H9 (cell line): ENCODE results near the gene CDRT15L2. TPM values are rescaled to one million over a fixed set of nuclear protein-coding genes. Genes with fewer than 3 reads are reported as not detected.
"Not testable (repeated sequence)": the region's sequence is repeated elsewhere in the genome, so short reads cannot be mapped to it uniquely, and the experiment has no call there.

Source experiments
- DNase-seq: peaks from one replicate; pipeline ENCODE4 v3.0.0-alpha.2; 2017
- H2AFZ ChIP-seq: one replicate; pipeline ENCODE4 v1.6.1; 2013; ENCODE audit warnings: mild to moderate bottlenecking, low read length, control low read depth, moderate library complexity
- H2AK5ac ChIP-seq: 2 replicates; pipeline ENCODE4 v1.6.1; 2013; ENCODE audit warnings: low read length, control low read depth, mixed read lengths; ENCODE audit not compliant: insufficient read length
- H2BK120ac ChIP-seq: one replicate; pipeline ENCODE4 v1.6.1; 2013; ENCODE audit warnings: low read depth, mild to moderate bottlenecking, low read length, control low read depth, inconsistent platforms; ENCODE audit not compliant: poor library complexity, severe bottlenecking
- H2BK12ac ChIP-seq: 2 replicates; pipeline ENCODE4 v1.6.1; 2013; ENCODE audit warnings: low read length, control low read depth, mixed read lengths, low read depth; ENCODE audit not compliant: insufficient read length
- H2BK15ac ChIP-seq: 2 replicates; pipeline ENCODE4 v1.6.1; 2013; ENCODE audit warnings: low read depth, low read length, control low read depth
- H2BK20ac ChIP-seq: one replicate; pipeline ENCODE4 v1.6.1; 2013; ENCODE audit warnings: low read depth, mild to moderate bottlenecking, low read length, control low read depth, inconsistent platforms; ENCODE audit not compliant: poor library complexity, severe bottlenecking
- H2BK5ac ChIP-seq: 2 replicates; pipeline ENCODE4 v1.6.1; 2013; ENCODE audit warnings: low read length, control low read depth, mixed read lengths; ENCODE audit not compliant: insufficient read length
- H3K14ac ChIP-seq: 2 replicates; pipeline ENCODE4 v1.6.1; 2013; ENCODE audit warnings: low read length, control low read depth; ENCODE audit not compliant: insufficient read depth
- H3K18ac ChIP-seq: 2 replicates; pipeline ENCODE4 v1.6.1; 2013; ENCODE audit warnings: low read depth, mild to moderate bottlenecking, mixed read lengths, low read length, control low read depth; ENCODE audit not compliant: insufficient read length
- H3K23ac ChIP-seq: 2 replicates; pipeline ENCODE4 v1.6.1; 2013; ENCODE audit warnings: low read length, control low read depth, mixed read lengths, low read depth; ENCODE audit not compliant: insufficient read length
- H3K23me2 ChIP-seq: 2 replicates; pipeline ENCODE4 v1.6.1; 2013; ENCODE audit warnings: low read depth, mild to moderate bottlenecking, mixed read lengths, low read length, control low read depth; ENCODE audit not compliant: insufficient read length, poor library complexity, severe bottlenecking
- H3K27ac ChIP-seq: 2 replicates; pipeline ENCODE4 v1.5.1; 2013; ENCODE audit warnings: low read length, control low read depth, mixed read lengths, low read depth; ENCODE audit not compliant: insufficient read length
- H3K27me3 ChIP-seq: 2 replicates; pipeline ENCODE4 v1.6.1; 2013; ENCODE audit warnings: low read length, control low read depth, inconsistent platforms; ENCODE audit not compliant: insufficient read depth
- H3K4ac ChIP-seq: 2 replicates; pipeline ENCODE4 v1.6.1; 2013; ENCODE audit warnings: low read depth, mild to moderate bottlenecking, control low read depth, inconsistent platforms, low read length, moderate library complexity
- H3K4me1 ChIP-seq: 2 replicates; pipeline ENCODE4 v1.6.1; 2013; ENCODE audit warnings: low read length, control low read depth, inconsistent platforms; ENCODE audit not compliant: insufficient read depth
- H3K4me2 ChIP-seq: 2 replicates; pipeline ENCODE4 v1.6.1; 2013; ENCODE audit warnings: low read length, control low read depth, mixed read lengths; ENCODE audit not compliant: insufficient read length, insufficient read depth
- H3K56ac ChIP-seq: 2 replicates; pipeline ENCODE4 v1.6.1; 2013; ENCODE audit warnings: low read depth, mild to moderate bottlenecking, mixed read lengths, low read length, control low read depth; ENCODE audit not compliant: insufficient read length
- H3K79me1 ChIP-seq: 2 replicates; pipeline ENCODE4 v1.6.1; 2013; ENCODE audit warnings: low read depth, mild to moderate bottlenecking, moderate library complexity, low read length, control low read depth, inconsistent platforms; ENCODE audit not compliant: insufficient read depth, poor library complexity, severe bottlenecking
- H3K79me2 ChIP-seq: 2 replicates; pipeline ENCODE4 v1.6.1; 2013; ENCODE audit warnings: low read length, control low read depth, inconsistent platforms; ENCODE audit not compliant: insufficient read depth
- H3K9ac ChIP-seq: 2 replicates; pipeline ENCODE4 v1.6.1; 2013; ENCODE audit warnings: low read length, control low read depth, mixed read lengths; ENCODE audit not compliant: insufficient read length; ENCODE audit errors: extremely low read depth
- H3K9me3 ChIP-seq: one replicate; pipeline ENCODE4 v1.6.1; 2013; ENCODE audit warnings: low read depth, low read length, inconsistent platforms; ENCODE audit not compliant: control insufficient read depth
- H3T11ph ChIP-seq: one replicate; pipeline ENCODE4 v1.6.1; 2013; ENCODE audit warnings: mild to moderate bottlenecking, low read length, control low read depth, inconsistent platforms
- H4K20me1 ChIP-seq: one replicate; pipeline ENCODE4 v1.6.1; 2013; ENCODE audit not compliant: control insufficient read depth, insufficient read length, insufficient read depth
- H4K5ac ChIP-seq: 2 replicates; pipeline ENCODE4 v1.6.1; 2013; ENCODE audit warnings: low read depth, mild to moderate bottlenecking, mixed read lengths, low read length, control low read depth; ENCODE audit not compliant: insufficient read length
- H4K8ac ChIP-seq: replicated peaks from 2 replicates; pipeline ENCODE4 v1.6.1; 2013; ENCODE audit warnings: low read length, control low read depth, mixed read lengths, low read depth; ENCODE audit not compliant: insufficient read length
- H4K91ac ChIP-seq: 2 replicates; pipeline ENCODE4 v1.6.1; 2013; ENCODE audit warnings: low read depth, mild to moderate bottlenecking, moderate library complexity, mixed read lengths, low read length, control low read depth; ENCODE audit not compliant: insufficient read length
- H3K27ac Mint-ChIP-seq, 3 experiments: 2 replicates in 2 of 3; 3 replicates in 1 of 3; pipeline ENCODE4 v1.8.0; 2020 to 2021; ENCODE audit warnings: mixed read lengths in 3 of 3, mild to moderate bottlenecking in 1 of 3, moderate library complexity in 1 of 3
- H3K27me3 Mint-ChIP-seq: 2 replicates; pipeline ENCODE4 v1.8.0; 2021; ENCODE audit warnings: low read depth, mild to moderate bottlenecking, moderate library complexity, mixed read lengths
- H3K36me3 Mint-ChIP-seq, 3 experiments: 2 replicates in 2 of 3; 3 replicates in 1 of 3; pipeline ENCODE4 v1.8.0; 2020 to 2021; ENCODE audit warnings: low read depth in 3 of 3, mixed read lengths in 3 of 3; ENCODE audit not compliant: insufficient read depth in 1 of 3
- H3K4me1 Mint-ChIP-seq, 2 experiments: 2 replicates each; pipeline ENCODE4 v1.8.0; 2020; ENCODE audit warnings: mixed read lengths in 2 of 2
- H3K4me3 Mint-ChIP-seq, 2 experiments: 2 replicates in 1 of 2; 3 replicates in 1 of 2; pipeline ENCODE4 v1.8.0; 2020 to 2021; ENCODE audit warnings: mild to moderate bottlenecking in 2 of 2, mixed read lengths in 2 of 2, moderate library complexity in 1 of 2
- H3K9me3 Mint-ChIP-seq, 2 experiments: 2 replicates in 1 of 2; 3 replicates in 1 of 2; pipeline ENCODE4 v1.8.0; 2020; ENCODE audit warnings: mild to moderate bottlenecking in 2 of 2, mixed read lengths in 2 of 2, moderate library complexity in 1 of 2
- CTCF ChIP-seq: fragments of 200-600 bp; sonication (generic); conservative IDR thresholded peaks from 3 replicates; pipeline ENCODE4 v1.8.0; 2021; ENCODE audit warnings: antibody characterized with exemption, mild to moderate bottlenecking
- WGBS: extraction: QIAGEN DNeasy Blood & Tissue Kit; methylation state at CpG from one replicate; pipeline ENCODE4 v1.1.7; 2013; ENCODE audit warnings: missing lambda C conversion rate, low lambda C conversion rate, mixed read lengths; ENCODE audit not compliant: insufficient read length; ENCODE audit errors: extremely low coverage; 5-methylcytosine and 5-hydroxymethylcytosine counted together
- total RNA-seq: library from RNA; stranded (reverse); gene quantifications from 2 replicates; pipeline ENCODE4 v1.2.1, GENCODE V29; 2021

The CDRT15L2 gene
- total RNA-seq, 1 experiment from 2014 or later: not detected

DNA sequence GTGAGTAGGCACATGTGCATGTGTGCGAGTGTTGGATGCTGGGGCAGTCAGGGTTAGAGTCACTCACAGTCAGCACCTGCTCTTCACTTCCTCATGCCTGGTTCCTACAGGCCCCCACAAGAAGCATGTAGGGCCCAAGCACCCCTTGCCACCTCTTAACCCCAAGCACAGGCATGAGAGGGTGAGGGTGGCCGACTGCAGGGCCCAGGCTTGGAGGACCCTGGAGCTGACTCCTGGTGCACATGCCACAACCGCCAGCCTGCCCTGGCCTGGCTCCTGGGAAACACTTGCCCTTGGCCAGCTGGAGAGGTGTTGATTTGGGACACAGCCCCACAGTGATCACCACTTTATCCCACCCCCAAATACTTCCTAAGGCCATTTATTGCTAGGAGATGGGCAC, 16.9 kb upstream of the CDRT15L2 start:
- no peak overlapping the region for H3K56ac ChIP-seq
- H3K23ac ChIP-seq: no peak overlapping the region
- no peak overlapping the region for H2AFZ ChIP-seq
- no peak overlapping the region for H2BK12ac ChIP-seq
- no peak overlapping the region for H3K4me3 Mint-ChIP-seq
- no peaks in the 10 kb centered on the region for H3K4me1 ChIP-seq
- H4K20me1 ChIP-seq: no peaks in the 10 kb centered on the region
- H3K9me3 ChIP-seq: no peaks in the 10 kb centered on the region
- H3K79me2 ChIP-seq: no peaks in the 10 kb centered on the region
- no peak overlapping the region for H3K27ac ChIP-seq
- TF ChIP-seq CTCF: no peak
- peaks cover 4% of the 10 kb centered on the region; the same call in 1 of the 2 replicates for H3K27me3 Mint-ChIP-seq
- H4K8ac ChIP-seq: no peak overlapping the region
- H3K14ac ChIP-seq: no peak overlapping the region; the same call in 1 of the 2 replicates
- no peak overlapping the region for H3K4me2 ChIP-seq
- H3K4ac ChIP-seq: no peak overlapping the region
- H3K9ac ChIP-seq: no peak overlapping the region
- no peaks in the 10 kb centered on the region for H3K79me1 ChIP-seq
- H3K18ac ChIP-seq: no peak overlapping the region
- no peaks in the 10 kb centered on the region for H3K27me3 ChIP-seq
- H4K91ac ChIP-seq: no peak overlapping the region
- no peak for DNase-seq
- H3T11ph ChIP-seq: no peak overlapping the region
- H2BK20ac ChIP-seq: no peak overlapping the region
- no peak overlapping the region for H2BK5ac ChIP-seq
- H3K36me3 Mint-ChIP-seq: no peaks in the 10 kb centered on the region; a peak in 1 of 7 replicates
- H2AK5ac ChIP-seq: no peak overlapping the region
- no peaks in the 10 kb centered on the region for H3K23me2 ChIP-seq
- no peak overlapping the region for H4K5ac ChIP-seq
- peaks cover 3 to 9% of the 10 kb centered on the region in 2 experiments; a peak in 4 of 5 replicates for H3K9me3 Mint-ChIP-seq
- peaks cover 8 to 13% of the 10 kb centered on the region in 2 experiments for H3K4me1 Mint-ChIP-seq
- no peak overlapping the region for H2BK120ac ChIP-seq
- no peak overlapping the region for H3K27ac Mint-ChIP-seq
- no CpG with 5 or more reads among the region's 3 CpGs for WGBS
- H2BK15ac ChIP-seq: no peak overlapping the region

- H2BK15ac ChIP-seq, H2AFZ ChIP-seq, H3K18ac ChIP-seq, H3K27me3 ChIP-seq, H3K9ac ChIP-seq, H3K4me2 ChIP-seq, H4K20me1 ChIP-seq, H3K27me3 Mint-ChIP-seq, H3K4me1 ChIP-seq, H2AK5ac ChIP-seq, H3K56ac ChIP-seq, H4K91ac ChIP-seq, H3K79me2 ChIP-seq, DNase-seq, H3K4me3 Mint-ChIP-seq, H3K23ac ChIP-seq, H3K27ac Mint-ChIP-seq, H3K14ac ChIP-seq, H3K4ac ChIP-seq, H3K9me3 Mint-ChIP-seq, H4K5ac ChIP-seq, H2BK12ac ChIP-seq, H3K9me3 ChIP-seq, H2BK120ac ChIP-seq, H3K27ac ChIP-seq, H3K79me1 ChIP-seq, H4K8ac ChIP-seq, H2BK20ac ChIP-seq, H2BK5ac ChIP-seq, H3K23me2 ChIP-seq, H3K36me3 Mint-ChIP-seq, H3T11ph ChIP-seq: not testable (repeated sequence)
- peaks cover 7 to 11% of the 10 kb centered on the region in 2 experiments for H3K4me1 Mint-ChIP-seq
- WGBS: no CpG with 5 or more reads among the region's 5 CpGs
Observed at GRCh38 chr17:20565245-20565644, 14.3 kb upstream of the CDRT15L2 start.
